Activated CD4-positive, CD25-positive, alpha-beta regulatory T cell treated with anti-CD3 and anti-CD28 coated beads, Interleukin-2, amount 50 U/mL, for 24 hours (primary cell): ENCODE measurements around the gene METTL21C.
A peak's percentile ranks its signal among the peaks of the same experiment; 100 is the strongest.

Experiments used
- ATAC-seq, 2 donors: fragments of 150-1000 bp; cut with Tn5 transposase; one replicate each; pipeline ENCODE4 v1.10.0; 2021; ENCODE audit warnings: mild to moderate bottlenecking in 1 of 2, moderate library complexity in 1 of 2

Gene METTL21C

DNA sequence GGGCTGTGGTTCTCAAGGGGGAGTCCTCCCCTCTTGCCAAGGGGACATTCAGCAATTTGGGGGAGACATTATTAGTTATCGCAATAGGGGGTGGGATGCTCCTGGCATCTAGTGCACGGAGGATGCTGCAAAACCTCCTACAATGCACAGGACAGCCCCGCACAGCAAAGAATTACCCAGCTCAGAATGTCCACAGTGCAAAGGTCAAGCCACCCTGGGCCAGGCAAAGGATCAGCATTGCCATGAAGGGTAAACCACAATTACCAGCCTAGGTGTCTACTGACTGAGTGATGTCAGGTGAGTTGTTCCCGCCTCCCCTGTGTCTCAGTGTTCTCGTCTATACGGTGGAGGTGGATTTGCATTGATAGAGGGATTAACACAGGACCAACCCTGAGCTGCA lies 2.4 kb upstream of the METTL21C start:
- no peak for ATAC-seq

DNA sequence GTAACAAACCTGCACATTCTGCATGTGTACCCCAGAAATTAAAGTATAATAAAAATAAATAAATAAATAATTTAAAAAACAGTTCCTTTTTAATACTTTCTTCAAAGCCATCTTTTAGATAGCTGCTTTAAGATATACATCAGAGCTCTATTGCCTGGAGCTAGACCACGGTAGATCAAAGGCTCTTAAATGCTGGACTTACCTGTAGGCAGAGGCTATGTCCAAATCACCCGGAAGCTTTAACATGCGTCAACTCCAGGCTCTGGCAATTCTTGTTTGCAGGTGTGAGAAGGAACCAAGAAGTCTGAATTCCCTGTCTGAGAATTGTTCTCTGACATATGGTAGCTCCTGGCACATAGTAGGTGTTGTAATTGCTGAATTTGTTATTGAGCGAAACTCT lies 1.6 kb upstream of the METTL21C start:
- ATAC-seq: no peak

DNA sequence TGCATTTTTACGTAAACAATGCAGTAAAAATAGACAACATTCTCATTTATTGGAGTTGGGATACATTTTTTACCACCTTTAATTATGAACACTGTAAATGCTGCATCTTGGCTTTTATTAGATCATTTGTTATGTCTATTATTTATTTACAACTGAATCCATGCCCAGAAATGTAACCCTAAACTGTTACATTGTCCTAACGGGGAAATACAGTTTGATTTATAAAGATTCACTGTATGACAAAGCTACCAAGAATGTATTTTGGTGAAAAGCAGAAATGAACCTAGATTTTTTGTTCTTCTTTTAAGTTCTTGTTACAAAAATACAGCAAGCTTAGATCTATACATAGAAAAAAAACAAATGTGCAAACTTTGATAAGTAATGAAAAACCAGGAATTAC lies 1.1 kb downstream of the METTL21C start:
- ATAC-seq: no peak

DNA sequence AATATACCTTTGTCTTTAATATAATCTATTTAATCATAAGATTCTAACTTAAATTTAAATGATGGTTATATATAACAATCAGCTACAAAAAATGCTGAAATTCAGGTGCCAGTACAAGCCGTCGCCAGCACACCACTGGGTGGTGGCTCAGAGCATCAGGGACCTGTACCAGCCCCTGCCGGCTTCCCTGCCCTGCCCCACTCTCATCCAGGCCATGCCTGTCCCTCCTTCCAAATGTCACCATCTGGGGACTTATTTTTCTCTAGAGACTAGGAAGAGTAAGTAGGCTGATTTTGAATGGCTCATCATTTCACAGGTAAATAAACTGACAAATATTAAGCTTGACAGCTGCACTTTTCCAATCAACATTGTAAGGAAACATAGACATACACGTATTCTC lies 1.6 kb downstream of the METTL21C start:
- ATAC-seq: no peak

DNA sequence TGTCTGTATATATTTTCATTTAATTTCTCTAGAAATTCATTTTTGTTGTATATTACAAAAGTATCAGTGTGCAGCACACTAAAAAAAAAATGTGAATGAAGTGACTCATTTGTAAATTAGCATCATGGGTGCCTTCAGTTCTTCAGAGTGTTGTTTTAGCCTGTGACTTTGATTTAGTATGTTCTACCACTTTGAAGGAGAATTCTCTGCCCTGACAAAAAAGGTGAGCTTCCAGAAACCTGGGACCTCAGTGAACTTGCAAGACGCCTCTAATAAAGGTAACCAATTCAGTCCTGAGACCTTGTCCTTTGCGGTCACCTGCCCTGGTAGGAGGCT lies 2.4 kb downstream of the METTL21C start:
- no peak for ATAC-seq

DNA sequence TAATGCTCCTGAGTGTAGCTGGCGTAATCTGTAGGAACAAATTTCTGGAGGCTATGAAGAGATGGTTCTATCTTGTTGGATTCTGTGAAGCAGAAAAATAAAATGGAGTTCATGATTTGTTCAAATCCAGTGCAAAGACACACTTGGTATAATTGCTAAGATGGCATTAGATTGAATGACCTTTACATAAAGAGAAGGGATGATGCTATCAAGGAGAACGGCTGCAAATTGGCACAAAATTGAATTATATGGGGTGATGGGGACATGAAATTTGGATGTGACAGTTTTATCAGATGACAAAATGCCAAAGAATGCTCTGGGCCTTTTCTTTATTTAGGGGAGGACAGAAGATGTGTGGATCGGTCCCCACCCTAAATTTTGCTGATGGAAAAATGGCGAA lies 4.0 kb downstream of the METTL21C start:
- no peak for ATAC-seq

DNA sequence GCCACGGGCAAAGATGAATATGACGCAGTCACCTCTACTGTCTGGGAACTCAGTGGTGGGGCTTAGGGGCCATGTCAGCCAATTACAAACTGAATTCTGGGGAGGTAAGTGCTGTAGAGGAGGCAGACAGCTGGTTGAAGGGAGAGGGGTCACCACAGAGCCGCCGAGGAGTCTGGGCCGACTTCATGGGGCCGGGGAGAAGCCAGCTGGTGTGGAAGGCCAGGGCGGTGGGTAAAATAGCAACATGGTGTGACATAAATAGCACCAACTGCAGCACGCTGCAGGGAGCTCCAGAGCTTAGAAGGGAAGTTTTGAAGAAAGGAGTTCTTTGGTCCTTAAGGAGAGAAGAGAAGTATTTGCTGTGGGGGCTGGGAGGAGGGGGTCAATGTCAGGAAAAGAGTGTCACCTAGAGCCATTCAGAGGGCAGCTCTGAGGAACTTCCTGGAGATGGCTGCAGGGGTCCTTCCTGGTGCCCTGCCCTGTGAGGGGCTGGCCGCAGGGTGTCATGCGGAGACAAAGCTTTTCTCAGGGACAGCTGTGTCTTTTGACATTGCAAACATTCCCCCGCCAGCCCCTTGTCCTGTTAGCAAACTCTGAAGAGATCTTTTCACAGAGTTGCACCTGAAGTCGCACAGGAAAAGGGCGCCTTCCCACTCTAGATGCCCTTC lies 6.4 kb downstream of the METTL21C start:
- ATAC-seq: no peak

DNA sequence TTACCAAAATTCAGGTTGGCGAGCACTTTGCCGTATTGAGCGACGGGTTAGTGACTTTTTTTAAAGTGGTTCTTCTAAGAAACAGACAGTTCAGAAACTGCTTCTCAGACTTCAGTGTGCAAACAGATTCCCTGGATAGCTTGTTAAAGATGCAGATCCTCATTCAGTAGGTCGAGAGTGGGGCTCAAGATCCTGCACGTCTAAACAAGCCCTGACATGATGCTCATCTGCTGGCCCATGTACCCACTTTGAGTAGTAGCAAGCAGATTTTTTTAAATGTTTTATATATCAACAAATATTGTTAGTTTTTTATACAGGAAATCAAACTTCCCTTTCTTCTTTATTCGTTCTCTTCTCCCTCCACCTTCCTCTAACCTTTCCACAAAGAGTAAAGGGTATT lies 7.3 kb downstream of the METTL21C start:
- ATAC-seq: no peak

DNA sequence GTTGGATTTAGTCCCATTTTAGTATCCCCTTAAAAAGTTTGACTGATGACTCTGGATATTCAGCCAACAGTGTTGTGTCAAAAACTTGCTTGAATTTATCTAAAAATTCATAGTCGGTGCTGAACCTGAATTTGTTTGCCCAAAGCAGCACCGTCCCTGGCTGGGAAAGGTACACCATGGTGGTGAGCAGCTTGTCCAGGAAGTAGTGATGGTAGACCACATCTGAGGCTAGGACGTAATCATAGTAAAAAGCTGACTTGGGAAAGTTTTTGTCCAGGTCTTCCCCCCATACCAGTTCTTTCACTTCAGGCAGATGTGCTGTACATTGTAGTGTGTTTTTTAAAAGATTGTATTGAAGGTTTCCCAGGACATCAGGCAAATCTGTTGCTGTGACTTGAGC lies 8.8 kb downstream of the METTL21C start:
- ATAC-seq: no peak

DNA sequence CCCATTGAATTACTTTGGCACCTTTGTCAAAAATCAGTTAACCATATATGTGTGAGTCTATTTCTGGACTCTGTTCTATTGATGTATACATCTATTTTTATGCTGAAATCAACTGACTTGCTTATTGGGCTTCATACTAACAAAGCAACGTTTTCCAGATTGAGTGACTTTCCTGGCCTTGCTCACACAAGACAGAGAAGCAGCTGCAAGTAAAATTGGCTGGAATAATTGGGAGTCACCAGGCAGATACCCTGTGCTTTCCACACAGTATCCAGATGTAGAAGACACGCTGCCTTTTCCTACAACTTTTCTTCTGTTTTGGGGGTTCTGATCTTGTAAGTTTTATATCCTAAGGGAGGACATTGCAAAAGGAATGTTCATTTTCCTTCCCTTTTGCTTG lies 11.2 kb downstream of the METTL21C start:
- no peak for ATAC-seq

DNA sequence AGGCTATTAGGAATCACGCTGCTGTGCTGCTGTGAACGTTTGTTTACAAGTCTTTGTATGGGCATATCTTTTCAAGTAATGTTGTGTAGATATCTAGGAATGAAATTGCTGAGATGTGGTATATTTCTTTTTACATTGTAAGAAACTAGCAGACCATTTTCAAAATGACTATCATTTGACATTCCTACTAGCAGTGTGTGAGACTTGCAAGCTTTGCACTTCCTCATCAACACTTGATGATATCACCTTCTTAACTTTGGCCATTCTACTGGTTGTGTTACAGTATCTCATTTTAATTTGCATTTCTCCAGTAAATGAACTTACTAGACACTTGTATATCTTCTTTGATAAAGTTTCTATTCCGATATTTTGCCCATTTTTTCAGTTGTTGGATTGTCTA lies 12.1 kb downstream of the METTL21C start:
- no peak for ATAC-seq

DNA sequence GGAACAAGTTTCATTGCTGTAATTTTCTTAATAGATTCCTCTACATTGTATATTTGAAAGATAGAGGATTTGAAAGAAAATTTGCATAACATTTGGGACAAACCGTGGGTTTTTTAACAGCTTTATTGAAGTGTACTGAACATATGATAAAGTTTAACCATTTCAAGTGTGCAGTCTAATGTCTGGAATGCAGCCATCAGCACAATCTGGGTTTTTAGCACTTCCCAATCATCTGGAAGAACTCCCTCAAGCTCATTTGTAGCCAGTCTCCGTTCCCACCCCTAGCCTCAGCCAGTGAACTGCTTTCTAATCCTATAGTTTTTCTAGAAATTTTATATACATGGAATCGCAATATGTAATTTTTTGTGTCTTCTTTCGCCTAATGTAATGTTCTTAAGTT lies 12.6 kb downstream of the METTL21C start:
- no peak for ATAC-seq

DNA sequence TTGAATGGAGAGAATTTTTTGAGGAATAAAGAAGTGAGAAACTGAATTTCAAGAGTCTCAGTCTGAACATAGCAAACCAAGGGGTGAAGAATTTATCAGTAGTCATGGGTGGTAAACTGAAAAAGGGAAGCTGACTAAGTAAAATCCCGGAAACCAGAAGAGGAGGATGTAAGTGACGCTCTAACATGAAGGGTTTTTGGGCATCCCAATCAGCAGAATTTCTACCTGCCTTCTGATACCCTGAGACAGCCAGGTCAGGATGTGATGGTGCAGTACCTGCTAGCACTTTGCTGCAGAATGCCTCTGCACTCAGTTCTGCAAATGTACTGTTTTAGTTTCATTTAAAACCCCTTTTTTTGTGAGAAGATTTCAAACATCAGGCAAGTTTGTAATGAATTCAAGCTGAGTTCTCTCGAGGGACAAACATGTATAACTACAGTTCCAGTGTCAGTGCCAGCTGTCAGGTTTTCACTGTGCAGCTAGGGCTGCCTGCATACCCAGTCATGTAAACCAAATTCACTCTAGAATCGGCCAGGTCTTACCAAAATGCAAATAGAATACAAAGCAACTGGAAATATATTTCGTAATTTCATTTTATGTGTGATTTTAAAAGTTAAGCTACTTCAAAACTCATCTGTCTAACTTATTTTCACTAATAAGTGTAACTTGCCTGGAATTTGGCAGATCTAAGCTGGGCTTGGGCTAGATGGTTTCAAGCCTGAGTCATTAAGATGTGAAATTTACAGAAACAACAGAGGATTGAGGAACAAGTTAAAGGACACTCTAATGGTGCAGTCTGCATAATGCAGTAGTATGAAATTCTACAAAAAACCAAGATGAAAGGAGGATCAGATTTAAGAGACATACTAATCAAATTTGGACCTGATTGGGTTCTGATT lies 13.8 kb downstream of the METTL21C start:
- ATAC-seq: peak; percentile 35 to 53

DNA sequence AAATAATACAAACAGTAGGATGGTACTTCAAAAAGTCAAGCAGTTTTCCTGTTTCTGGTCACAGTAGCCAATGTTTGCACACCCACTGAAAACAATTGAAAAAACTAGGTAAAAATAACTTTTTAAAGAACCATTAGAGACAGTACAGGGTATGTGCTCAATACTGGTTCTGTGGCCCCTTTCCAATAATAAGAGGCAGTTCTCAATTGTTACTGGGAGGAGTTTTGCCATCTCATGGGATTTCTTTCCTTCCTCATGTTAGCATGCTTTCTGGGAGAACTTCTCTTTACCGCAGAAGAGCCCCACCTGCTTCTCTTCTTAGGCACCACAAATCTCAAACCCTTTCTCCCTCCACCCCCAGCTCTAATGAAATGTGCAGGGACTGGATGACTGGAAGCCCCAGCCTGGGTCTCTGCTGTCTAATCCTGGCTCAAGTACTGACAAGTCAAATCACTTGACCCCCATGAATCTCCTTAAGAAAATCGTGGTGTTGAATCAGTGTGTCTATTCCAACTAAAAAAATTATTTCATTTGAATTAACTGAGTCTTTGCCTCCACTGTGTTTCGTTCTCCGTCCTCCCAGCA lies 14.6 kb downstream of the METTL21C start:
- ATAC-seq: no peak

DNA sequence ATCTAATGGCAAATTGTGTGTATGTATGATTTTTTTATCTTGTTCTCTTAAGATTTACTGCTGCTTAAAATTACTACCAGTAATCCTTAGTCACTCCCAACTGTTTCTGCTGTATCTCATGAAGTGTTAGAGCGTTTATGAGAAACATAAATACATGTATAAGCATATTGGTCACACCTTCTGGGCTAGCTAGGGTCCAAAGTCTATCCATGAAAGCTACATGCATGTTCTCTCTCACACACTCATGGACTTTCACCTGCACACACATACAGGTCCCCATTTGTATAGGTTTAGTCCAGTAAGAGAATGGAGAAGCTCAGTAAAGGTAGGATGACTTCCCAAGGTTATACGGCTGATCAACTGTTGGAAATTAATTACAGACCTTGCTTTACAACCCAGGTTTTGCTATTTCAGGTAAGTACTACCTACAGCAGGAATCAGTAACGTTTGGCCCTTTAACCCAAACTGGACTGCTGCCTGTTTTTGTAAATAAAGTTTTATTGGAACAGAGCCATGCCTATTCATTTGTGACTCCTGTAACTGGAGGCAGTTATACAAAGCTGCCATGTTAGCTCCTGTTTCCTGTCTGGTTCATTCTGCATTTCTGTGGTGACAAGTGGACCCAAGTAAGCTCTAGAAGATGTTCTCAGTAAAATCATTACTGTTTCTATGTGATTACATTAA lies 15.3 kb downstream of the METTL21C start:
- ATAC-seq: no peak

DNA sequence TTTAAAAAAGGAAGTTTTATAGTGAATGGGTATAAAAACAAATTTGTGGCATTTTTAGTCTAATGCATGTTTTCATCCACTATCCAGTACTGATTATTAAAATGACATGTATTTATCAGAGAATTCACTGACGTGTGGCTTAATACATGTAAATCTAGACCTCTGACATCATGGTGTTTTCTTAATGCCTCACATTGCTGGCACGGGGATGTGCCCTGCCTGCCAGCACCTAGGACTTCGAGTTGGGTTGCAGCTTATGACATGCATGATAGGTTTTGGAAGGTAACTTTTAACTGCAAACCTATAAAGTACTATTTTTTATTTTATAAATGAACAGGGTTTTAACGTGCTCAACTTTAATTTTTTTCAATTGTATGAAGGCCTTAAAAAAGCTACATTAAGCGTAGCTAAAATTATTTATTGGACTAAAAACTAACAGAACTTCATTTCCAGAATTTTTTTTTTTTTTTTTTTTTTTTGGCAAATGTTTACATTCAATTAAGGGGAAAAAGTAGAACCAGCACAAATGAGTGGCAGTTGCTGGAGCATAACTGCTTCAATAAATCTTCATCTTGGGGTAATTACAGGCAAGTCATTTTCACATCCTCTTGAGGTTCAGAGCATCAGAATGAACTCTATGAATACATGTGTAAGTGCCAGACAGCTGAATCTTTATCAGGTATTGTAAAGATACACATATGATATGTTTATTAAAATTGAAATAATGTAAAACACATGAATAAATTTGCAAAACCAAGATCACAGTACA lies 16.3 kb downstream of the METTL21C start:
- no peak for ATAC-seq

DNA sequence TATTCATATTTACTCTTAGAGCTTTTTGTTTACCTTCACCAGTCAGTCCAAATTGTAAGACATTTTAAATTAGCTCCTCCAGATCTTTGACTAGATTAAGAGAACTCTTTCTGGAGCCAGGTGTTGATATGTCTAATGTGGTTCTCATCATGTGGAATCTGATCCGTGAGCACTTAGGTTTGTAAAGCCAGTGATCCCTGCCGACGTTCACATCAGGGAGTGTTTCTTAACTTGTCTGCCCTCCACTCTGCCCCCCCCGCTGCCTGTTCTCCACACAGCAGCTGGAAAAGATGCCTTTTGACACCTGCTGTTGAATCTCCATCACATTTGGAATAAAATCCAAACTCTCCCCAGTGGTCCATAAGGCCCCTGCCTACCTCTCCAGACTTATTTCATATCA lies 17.7 kb downstream of the METTL21C start:
- ATAC-seq: no peak

DNA sequence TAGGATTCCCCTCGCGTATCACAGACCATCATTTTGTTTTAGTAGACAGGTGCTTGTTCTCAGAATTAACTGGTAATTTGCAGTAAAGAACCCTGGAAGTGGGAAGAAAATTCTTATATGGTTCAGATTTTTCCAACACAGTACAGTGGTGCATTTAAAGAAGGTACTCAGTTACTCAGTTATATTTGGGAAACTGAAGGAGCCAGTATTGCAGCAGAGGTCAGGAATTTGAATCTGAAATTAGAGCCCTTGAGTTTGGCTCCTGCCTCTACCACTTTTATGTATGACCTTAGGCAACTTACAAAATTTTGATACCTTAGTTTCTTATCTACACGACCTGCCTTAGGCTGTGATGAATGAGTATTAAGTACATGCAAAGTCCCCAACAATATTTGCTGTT lies 19.7 kb downstream of the METTL21C start:
- ATAC-seq: no peak

DNA sequence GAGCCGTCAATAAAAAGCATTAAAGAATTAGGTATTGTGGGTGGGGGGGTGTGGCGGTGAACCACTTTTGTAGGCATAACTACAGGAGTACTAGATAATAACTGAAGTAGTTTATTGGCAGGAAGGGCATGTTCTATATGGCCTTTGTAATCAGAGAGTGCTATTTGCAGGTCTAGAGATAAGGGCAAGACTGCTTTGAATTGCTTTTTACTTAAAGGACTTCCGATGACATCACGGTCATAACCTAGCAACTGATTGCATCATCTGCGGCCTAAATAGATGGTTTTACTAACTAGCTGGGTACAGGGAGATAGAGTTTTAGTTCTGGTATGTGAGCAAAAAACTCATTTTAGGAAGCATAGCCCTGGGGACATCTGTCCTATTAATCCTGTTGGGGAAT lies 24.7 kb downstream of the METTL21C start:
- no peak for ATAC-seq

DNA sequence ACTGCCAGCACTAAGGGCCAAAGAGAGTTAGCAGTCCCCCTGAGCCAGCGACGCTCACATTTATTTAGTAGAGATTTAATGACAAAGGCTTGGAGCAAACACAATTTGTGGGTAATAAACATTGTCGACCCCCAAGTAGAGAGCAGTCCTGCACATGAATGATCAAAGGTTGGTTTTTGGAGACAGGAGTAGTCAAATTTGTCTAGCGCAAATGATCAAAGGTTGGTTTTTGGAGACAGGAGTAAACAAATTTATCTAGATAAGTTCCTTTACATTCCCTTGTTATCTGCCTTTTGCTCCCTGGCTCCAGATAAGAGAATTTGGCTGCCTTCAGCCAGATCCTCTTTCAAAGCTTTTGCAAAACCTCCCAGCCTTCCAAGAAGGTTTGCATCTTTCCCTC lies 26.9 kb downstream of the METTL21C start:
- no peak for ATAC-seq

DNA sequence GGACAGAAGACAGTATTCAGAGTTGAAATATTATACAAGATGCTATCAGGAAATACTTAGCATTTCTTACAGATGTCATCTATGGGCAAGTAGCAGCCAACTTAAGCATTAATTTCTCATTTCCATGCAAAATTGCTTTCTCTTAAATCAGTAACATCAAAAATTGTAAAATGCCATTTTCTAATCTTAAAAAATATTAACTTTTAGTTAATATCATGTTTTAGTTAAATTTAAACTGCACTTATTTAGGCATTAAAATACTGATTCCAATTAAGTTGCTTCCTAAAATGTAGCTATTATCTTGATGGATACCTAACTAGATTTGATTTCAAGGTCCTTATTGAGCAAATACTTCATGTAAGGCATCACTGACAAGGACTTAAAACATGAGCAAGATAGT lies 27.8 kb downstream of the METTL21C start:
- no peak for ATAC-seq

DNA sequence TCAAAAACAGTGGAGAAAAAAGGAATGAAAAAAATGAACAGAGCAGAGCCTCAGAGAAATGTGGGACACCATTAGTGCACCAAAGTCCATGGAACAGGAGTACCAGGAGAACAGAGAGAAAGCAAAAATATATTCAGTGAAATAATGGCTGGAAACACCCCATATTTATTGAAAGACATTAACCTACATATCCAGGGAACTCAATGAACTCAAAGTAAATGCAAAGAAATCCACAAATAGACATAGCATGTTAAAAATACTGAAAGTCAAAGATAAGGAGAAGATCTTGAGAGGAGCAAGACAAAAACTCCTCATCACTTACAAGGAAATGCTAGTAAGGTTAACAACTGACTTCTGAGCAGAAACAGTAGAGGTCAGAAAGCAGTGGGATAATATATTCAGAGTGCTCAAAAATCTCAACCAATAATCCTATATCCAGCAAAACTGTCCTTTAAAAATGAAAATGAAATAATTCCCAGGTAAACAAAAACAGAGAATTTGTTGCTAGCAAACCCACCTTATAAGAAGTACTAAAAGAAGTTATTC lies 35.6 kb downstream of the METTL21C start:
- no peak for ATAC-seq

DNA sequence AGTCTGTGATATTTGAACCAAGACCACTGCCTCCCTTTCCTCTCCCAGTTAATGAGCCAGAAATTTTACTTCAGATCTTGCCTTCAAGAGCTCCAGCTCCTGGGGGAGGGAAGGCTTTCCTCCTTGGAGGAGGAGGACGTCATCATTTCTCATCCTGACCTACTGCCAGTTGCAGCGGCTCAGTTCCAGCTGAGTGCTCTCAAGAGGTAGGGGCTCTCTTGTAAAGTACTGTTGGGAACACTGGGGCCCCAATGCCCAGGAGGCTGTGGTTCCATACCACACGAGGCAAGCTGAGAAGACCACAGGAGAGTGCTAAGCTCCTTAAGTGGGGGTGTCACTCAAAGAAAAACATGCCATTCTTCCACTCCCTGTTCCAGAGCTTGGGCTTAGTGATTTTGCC lies 36.2 kb downstream of the METTL21C start:
- no peak for ATAC-seq
